HUES48 (cell line): ENCODE results near the gene SLC45A3.

Experiments
- H3K27ac ChIP-seq: one replicate; pipeline ENCODE4 v1.7.0; 2013; ENCODE audit warnings: low read depth, low read length, inconsistent platforms
- H3K27me3 ChIP-seq: 2 replicates; pipeline ENCODE4 v1.6.1; 2013; ENCODE audit warnings: mild to moderate bottlenecking, low read length; ENCODE audit not compliant: control insufficient read depth, insufficient read depth
- H3K36me3 ChIP-seq: 2 replicates; pipeline ENCODE4 v1.6.1; 2013; ENCODE audit warnings: low read length; ENCODE audit not compliant: control insufficient read depth, insufficient read depth
- H3K4me1 ChIP-seq: 2 replicates; pipeline ENCODE4 v1.6.1; 2013; ENCODE audit warnings: mild to moderate bottlenecking, low read length; ENCODE audit not compliant: control insufficient read depth, insufficient read depth
- H3K4me3 ChIP-seq: 2 replicates; pipeline ENCODE4 v1.5.1; 2013; ENCODE audit warnings: mild to moderate bottlenecking, low read depth, low read length
- H3K9ac ChIP-seq: 2 replicates; pipeline ENCODE4 v1.6.1; 2013; ENCODE audit warnings: mild to moderate bottlenecking, low read depth, low read length, moderate library complexity
- H3K9me3 ChIP-seq: 2 replicates; pipeline ENCODE4 v1.6.1; 2013; ENCODE audit warnings: low read length; ENCODE audit not compliant: control insufficient read depth, insufficient read depth

Gene SLC45A3

DNA sequence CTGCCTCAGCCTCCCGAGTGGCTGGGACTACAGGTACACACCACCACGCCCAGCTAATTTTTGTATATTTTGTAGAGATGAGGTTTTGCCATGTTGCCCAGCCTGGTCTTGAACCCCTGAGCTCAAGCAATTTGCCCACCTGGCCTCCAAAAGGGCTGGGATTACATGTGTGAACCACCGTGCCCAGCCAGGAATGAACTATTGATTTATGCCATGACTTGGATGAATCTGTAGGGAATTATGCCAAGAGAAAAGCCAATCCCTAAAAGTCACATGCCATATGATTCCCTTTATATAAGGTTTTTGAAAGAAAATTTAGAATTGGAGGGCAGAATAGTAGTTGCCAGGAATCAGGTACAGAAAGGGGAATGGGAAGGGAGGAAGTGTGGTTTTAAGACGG is 19.1 kb upstream of the SLC45A3 start:
- no peak overlapping the region for H3K27ac ChIP-seq

DNA sequence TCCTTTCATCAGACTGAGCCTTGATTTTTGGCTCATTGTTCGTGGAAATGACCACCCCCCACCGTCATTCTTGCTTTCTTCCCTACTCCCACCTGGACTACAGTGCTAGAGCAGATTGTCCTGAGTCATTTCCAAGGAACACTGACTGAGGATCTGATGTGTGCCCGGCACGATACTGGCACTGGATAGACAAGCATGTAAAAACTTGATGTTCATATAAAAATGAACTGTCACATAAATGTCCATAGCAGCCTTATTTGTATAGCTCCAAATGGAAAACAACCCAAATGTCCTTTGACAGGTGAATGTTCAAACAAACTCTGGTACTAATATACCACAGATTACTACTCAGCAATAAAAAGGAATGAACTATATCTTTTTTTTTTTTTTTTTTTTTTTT is 18.6 kb upstream of the SLC45A3 start:
- H3K27ac ChIP-seq: no peak overlapping the region
- H3K9me3 ChIP-seq: no peaks in the 10 kb centered on the region
- no peaks in the 10 kb centered on the region for H3K27me3 ChIP-seq
- peaks cover 14% of the 10 kb centered on the region for H3K4me1 ChIP-seq
- H3K4me3 ChIP-seq: no peak overlapping the region
- no peak overlapping the region for H3K9ac ChIP-seq
- no peaks in the 10 kb centered on the region for H3K36me3 ChIP-seq

More for the DNA sequence above, 19.1 kb upstream of the SLC45A3 start:
- no peaks in the 10 kb centered on the region; the same call in 1 of the 2 replicates for H3K36me3 ChIP-seq
- H3K9ac ChIP-seq: no peak overlapping the region
- H3K27me3 ChIP-seq: no peaks in the 10 kb centered on the region
- no peaks in the 10 kb centered on the region for H3K9me3 ChIP-seq
- no peak overlapping the region for H3K4me3 ChIP-seq
- peaks cover 12% of the 10 kb centered on the region for H3K4me1 ChIP-seq

DNA sequence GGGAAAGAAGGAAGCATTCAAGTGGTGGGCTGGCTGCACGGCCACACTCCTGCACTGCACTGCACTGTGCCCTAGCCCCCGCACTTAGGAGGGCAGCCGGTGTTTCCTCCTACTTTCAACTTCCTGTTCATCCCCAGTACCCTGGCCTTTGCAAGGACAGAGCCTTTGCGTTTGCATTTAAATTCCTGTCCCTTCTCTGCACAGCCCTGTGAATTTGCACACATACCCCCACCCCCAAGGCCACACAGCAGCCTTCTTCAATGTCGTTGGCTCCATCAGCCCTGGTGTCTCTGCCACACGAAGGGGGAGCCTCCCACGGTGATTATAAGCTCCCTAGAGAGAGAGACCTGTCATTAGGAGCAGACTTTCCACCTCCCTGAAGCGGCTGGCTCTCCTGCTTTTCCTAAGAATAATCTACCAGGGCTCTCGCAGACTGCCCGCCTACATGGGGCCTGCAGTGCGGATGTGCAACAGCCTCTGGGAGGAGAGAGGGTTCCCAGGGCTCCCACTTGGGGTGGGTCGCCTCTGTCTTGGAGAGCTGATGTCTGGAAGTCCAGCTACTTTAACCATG is 13.2 kb upstream of the SLC45A3 start:
- H3K27me3 ChIP-seq: no peaks in the 10 kb centered on the region
- no peaks in the 10 kb centered on the region for H3K36me3 ChIP-seq

DNA sequence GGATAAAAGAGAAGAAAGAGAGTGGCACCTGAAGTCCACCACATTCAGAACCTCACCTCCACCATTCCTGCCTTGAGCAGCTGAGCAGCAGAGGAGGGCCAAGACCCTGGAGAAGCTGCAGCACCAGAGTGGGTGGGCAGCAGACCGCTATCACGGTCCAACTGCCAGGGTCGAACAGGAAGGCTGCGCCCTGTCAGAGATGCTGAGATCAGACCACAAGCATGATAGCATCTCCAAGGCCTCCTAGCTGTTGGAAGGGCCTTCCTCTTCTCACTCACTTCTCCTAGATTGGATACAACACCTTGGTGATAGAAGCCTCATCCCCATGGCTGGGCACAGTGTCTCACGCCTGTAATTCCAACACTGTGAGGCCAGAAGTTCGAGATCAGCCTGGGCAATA is 12.1 kb upstream of the SLC45A3 start:
- Histone ChIP-seq H3K4me3 (no peak overlapping the region), H3K27ac (no peak overlapping the region), H3K4me1 (peaks cover 27% of the 10 kb centered on the region), H3K36me3 (no peaks in the 10 kb centered on the region), H3K27me3 (no peaks in the 10 kb centered on the region), H3K9me3 (no peaks in the 10 kb centered on the region), H3K9ac (no peak overlapping the region)

More for the DNA sequence above, 13.2 kb upstream of the SLC45A3 start:
- Histone ChIP-seq H3K4me3 (no peak overlapping the region), H3K4me1 (peaks cover 17% of the 10 kb centered on the region), H3K9me3 (no peaks in the 10 kb centered on the region), H3K27ac (no peak overlapping the region), H3K9ac (no peak overlapping the region)

DNA sequence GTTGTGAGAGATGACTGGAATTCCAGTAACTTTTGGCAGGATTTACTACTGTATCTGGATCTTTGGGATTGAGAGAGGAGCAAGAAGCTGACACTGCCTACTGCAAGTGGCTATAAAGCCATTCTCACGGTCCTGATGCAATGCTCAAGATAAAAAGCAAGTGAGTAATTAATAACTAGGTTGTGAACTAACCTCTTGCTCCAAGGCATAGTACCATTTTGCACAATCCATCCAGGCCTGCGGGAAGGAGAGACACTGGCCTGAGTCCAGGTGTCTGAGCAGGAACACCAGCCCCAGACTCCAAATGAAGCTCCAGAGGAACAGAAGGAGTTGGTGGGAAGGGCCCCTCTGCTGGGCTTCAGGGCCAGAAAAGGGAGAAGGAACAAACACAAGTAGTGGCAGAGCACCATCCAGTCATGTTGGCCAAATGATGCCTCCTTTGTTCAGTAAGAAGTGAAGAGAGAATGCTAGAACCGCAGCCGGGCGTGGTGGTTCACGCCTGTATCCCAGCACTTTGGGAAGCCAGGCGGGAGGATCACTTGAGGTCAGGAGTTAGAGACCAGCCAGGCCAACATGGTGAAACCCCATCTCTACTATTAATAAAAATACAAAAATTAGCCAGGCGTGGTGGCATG is 9.9 kb upstream of the SLC45A3 start:
- H3K4me1 ChIP-seq: peaks cover 30% of the 10 kb centered on the region
- no peaks in the 10 kb centered on the region for H3K27me3 ChIP-seq
- H3K27ac ChIP-seq: no peak overlapping the region
- no peaks in the 10 kb centered on the region for H3K9me3 ChIP-seq
- no peaks in the 10 kb centered on the region for H3K36me3 ChIP-seq
- H3K4me3 ChIP-seq: no peak overlapping the region
- H3K9ac ChIP-seq: no peak overlapping the region

DNA sequence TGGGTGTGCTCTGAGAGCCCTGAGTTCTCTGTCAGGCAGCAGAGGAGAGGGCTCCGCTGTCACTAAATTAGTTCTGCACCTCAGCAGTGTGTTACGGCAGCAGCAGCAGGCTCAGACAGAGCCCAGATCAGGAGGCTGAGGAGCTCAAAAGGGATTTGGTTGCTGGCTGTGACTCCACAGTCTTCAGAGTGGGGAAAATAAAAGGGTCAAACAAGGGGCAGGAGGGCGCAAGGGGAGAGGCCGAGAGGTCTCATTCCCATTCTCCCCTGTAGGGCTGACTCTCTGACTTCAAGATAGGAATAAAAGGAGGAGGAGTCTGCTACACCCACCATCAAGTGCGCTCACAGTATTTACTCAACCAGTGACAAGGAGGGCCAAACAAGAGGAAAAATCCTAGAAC is 9.2 kb upstream of the SLC45A3 start:
- Histone ChIP-seq H3K9me3 (no peaks in the 10 kb centered on the region), H3K36me3 (no peaks in the 10 kb centered on the region), H3K9ac (no peak overlapping the region), H3K27me3 (no peaks in the 10 kb centered on the region), H3K4me3 (no peak overlapping the region), H3K4me1 (peaks cover 30% of the 10 kb centered on the region), H3K27ac (peak overlapping the region; percentile 37)

DNA sequence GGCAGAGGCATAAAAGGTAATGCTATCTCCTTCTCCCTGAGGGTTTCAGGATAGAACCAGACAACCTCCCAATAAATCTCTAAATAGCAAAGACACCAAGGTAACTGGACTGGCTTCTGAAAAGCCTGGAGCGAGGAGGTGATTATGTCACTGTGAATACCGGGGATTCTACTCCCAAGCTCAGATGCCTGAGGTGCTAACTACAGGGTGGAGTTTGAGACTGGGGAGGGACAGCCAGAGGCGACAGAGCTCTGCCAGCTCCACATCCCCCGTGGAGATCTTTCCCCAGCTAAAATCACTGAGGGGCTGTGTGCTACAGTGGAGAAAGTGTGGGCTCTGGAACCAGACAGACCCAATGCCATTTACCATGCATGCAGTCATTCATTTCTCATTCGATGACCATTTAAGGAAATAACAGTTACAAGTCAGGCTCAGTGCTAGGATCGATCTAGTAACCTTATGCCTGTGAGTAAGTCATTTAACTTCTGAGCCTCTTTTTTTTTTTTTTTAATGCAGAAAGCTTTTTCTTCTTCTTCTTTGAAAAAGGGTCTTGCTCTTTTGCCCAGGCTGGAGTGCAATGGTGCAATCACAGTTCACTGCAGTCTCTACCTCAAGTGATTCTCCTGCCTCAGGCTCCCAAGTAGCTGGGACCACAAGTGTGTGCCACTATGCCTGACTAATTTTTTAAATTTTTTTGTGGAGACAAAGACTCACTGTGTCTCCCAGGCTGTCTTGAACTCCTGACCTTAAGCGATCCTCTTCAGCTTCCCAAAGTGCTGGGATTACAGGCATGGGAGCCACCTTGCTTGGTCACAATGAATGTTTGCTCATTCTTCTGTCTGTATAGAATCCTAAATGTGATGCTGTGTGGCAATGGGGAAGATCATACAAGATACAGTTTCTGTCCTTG is 8.1 kb upstream of the SLC45A3 start:
- no peaks in the 10 kb centered on the region for H3K9me3 ChIP-seq
- H3K4me1 ChIP-seq: peaks cover 23% of the 10 kb centered on the region
- no peaks in the 10 kb centered on the region for H3K36me3 ChIP-seq
- H3K4me3 ChIP-seq: no peak overlapping the region
- no peaks in the 10 kb centered on the region for H3K27me3 ChIP-seq
- no peak overlapping the region for H3K27ac ChIP-seq
- no peak overlapping the region; the same call in 1 of the 2 replicates for H3K9ac ChIP-seq

DNA sequence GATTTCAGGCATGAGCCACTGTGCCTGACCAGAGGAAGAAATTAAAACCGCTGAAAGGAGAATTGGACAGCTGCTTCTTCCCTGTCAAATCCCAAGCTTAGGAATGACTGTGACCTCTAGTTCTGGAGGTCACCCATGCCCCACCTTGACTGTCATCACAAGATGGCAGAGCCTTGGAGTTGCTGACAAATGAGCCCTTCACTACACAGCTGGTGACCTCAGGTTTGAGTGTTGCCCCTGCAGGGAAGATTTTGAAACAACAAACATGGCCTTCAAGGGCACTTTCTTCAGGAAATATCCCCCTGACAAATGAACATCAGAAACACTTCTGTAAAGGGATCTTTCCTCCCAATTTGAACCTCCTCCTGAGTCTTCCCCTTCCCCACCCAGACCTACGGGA is 6.9 kb upstream of the SLC45A3 start:
- Histone ChIP-seq H3K9ac (no peak overlapping the region), H3K4me3 (no peak overlapping the region), H3K27me3 (no peaks in the 10 kb centered on the region), H3K27ac (no peak overlapping the region), H3K4me1 (peaks cover 16% of the 10 kb centered on the region), H3K9me3 (no peaks in the 10 kb centered on the region), H3K36me3 (no peaks in the 10 kb centered on the region)

DNA sequence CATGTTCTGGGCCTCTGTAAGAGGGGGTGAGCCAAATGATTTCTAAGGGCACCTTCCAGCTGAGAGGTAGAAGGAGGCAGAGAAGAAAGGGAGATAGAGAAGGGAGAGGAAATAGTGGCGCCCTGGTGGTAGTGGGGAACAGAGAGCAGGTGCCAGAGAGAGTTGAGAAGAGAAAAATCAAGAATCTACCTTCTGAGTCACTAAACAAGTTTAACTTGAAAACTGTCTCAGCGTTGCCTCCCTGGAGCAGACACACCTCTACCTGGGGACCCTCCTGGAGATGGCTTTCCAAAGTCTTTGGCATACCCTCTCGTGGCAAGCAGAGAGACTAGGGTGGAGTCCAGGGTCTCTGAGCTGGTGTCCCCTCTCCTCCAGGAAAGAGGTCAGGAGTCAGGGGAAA is 1.1 kb upstream of the SLC45A3 start:
- no peak overlapping the region for H3K4me3 ChIP-seq
- H3K36me3 ChIP-seq: no peaks in the 10 kb centered on the region
- H3K9ac ChIP-seq: no peak overlapping the region
- no peak overlapping the region for H3K27ac ChIP-seq
- H3K27me3 ChIP-seq: peaks cover 13% of the 10 kb centered on the region
- no peaks in the 10 kb centered on the region for H3K9me3 ChIP-seq
- peaks cover 20% of the 10 kb centered on the region for H3K4me1 ChIP-seq

DNA sequence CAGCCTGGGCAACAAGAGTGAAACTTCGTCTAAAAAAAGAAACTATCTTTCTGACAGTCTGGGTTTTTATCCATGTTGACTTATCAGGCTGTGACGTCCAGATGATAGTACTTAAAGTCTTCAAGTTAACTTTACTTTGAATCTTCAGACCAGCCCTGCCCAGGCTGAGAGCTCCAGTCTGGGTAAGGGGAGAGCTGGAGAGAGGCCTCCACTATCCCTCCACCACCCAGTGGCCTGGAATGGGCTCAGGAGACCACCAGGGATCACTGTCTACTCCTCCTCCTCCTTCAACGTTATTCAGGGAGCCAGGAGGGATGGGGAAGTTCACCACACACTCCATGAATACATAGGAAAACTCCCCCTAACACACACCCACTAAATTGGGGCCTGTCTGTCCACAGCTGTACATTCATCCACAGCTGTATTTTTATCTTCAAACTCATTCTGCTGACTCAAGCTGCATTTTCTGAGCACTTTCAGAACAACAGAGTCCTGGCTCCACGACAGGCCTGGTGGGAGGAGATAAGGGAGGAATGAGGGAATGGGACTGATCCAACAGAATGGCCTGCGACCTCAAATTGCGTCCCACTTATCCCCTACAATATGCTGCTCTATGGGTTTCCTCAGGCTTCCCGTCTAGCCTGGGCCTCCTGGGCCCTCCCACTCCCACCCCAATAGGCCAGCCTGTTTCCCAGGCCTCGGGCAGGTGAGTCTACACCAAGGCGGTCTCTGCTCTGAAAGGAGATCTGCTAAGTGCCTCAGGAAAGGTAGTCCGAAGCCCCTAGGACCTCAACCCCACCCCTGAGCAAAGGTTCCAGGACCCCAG is 1.8 kb downstream of the SLC45A3 start:
- Histone ChIP-seq H3K9ac (no peak overlapping the region), H3K9me3 (no peaks in the 10 kb centered on the region), H3K4me3 (0 out of 2 replicates have a peak overlapping the region, but pooled peaks have one; percentile 84), H3K27ac (no peak overlapping the region), H3K27me3 (peaks cover 13% of the 10 kb centered on the region), H3K36me3 (no peaks in the 10 kb centered on the region), H3K4me1 (peaks cover 20% of the 10 kb centered on the region)
